Measurements from ENCODE around the gene NUP98.

The NUP98 gene

DNA sequence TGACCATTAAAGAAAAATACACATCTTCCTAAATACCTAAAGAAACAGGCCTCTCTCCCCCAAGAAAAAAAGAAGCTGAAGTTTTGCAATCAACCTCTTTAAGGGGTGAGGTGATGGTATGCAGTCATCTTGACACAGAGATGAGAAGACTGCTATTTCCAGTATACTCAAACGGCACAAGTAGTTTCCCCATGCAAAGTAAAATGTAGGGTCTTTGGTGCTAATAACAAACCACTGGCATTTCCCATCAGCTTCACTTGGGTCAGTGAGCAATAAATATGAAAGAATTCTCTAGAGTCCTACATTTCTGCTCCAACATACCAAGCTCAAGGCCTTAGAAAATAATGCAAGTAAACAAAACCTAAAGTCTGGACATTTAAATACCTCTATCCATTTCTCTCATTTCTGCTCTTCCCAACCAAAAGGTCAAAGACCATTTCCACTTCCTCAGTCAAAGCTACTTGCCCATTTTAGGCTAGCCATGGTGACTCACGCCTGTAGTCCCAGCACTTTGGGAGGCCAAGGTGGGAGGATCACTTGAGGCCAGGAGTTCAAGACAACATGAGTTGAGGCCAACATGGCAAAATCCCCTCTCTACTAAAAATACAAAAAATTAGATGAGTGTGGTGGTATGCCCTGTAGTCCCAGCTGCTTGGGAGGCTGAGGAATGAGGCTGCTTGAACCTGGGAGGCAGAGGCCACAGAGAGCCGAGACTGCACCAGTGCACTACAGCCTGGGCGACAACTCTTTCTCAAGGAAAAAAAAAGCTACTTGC is 86.7 kb downstream of the NUP98 start:
- Histone ChIP-seq H3K9ac (ENCODE audit: low read depth, low read length) (no peak overlapping the region), H3K9me3 (ENCODE audit: control insufficient read depth, insufficient read depth, low read length) (no peaks in the 10 kb centered on the region), H3K4me1 (ENCODE audit: insufficient read depth, low read length) (peaks cover 7% of the 10 kb centered on the region), H3K36me3 (ENCODE audit: insufficient read depth, low read length) (peaks cover 21% of the 10 kb centered on the region)

DNA sequence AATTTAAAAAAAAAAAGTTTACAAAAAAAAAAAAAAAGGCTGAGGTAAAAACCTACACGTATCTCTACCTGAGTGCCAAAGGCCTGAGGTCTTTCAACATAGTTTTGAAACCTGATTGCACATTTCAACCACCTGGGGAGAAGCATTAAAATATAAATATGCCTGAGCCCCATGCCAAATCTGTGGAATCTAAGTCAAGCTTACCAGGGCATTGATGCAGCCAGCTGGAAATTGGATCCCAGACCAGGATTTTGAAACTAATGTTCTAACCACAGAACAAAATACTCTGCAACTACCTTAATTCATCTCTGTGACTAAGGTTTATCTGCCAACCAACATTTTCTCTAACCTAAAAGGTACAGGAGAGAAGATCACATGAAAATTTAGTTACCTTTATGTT is 87.4 kb downstream of the NUP98 start:
- H3K4me1 ChIP-seq (ENCODE audit: insufficient read depth, low read length): peaks cover 7% of the 10 kb centered on the region

DNA sequence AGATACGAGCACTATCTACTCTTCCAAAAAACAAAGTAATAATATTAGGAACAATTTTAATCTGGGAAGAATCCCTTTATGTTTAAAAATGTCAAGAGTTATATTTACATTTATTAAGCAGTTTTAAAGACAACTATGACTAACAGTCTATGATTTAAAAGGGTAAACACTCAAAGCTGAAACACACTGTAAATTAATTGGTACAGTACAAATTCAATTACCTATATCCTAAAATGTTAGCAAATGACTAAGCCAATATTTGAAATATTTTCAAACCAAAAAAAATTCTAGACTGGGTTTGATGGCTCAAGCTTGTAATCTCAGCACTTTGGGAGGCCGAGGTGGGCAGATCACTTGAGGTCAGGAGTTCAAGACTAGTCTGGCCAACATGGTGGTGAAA is 90.2 kb downstream of the NUP98 start:
- Histone ChIP-seq H3K4me1 (ENCODE audit: insufficient read depth, low read length) (peaks cover 7% of the 10 kb centered on the region), H3K9ac (ENCODE audit: low read depth, low read length) (no peak overlapping the region), H3K36me3 (ENCODE audit: insufficient read depth, low read length) (peaks cover 7% of the 10 kb centered on the region), H3K9me3 (ENCODE audit: control insufficient read depth, insufficient read depth, low read length) (no peaks in the 10 kb centered on the region)

More for the DNA sequence above, 87.4 kb downstream of the NUP98 start:
- Histone ChIP-seq H3K9me3 (ENCODE audit: control insufficient read depth, insufficient read depth, low read length) (no peaks in the 10 kb centered on the region), H3K9ac (ENCODE audit: low read depth, low read length) (no peak overlapping the region), H3K36me3 (ENCODE audit: insufficient read depth, low read length) (peaks cover 17% of the 10 kb centered on the region)

DNA sequence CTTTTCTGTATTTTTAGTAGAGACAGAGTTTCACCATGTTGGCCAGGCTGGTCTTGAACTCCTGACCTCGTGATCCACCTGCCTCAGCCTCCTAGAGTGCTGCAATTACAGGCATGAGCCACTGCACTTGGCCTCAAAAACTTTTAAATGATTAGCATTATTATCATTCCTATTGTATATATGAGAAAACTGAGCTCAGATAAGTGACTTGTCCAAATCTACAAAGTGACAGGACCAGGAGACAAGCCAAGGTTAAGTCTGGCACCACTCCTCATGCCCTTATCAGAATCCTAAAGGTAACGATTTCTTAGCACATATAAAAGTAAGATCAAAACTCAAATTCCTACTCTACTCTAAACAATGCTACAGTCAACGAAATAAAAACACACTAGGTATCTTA is 94.0 kb downstream of the NUP98 start:
- Histone ChIP-seq H3K4me1 (ENCODE audit: insufficient read depth, low read length) (no peaks in the 10 kb centered on the region), H3K36me3 (ENCODE audit: insufficient read depth, low read length) (peaks cover 19% of the 10 kb centered on the region), H3K9me3 (ENCODE audit: control insufficient read depth, insufficient read depth, low read length) (no peaks in the 10 kb centered on the region), H3K9ac (ENCODE audit: low read depth, low read length) (no peak overlapping the region)

DNA sequence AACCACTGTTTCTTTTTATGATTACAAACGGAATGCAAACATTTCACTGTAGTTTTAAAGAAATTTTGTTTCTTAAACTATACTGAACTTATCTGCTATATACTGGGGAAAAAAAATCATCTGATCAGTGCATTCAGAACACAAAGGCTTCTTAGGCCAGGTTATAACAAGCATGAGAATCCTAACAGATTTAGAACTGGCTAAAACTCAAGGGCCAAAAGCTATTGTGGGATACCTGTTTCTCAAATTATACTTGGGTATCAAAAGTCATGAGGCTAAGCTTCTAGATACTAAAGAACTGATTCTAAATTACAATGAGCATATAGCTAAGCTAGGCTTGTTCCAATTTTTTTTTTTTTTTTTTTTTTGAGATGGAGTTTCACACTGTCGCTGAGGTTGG is 96.4 kb downstream of the NUP98 start:
- no peak overlapping the region for H3K9ac ChIP-seq (ENCODE audit: low read depth, low read length)
- H3K4me1 ChIP-seq (ENCODE audit: insufficient read depth, low read length): no peaks in the 10 kb centered on the region
- H3K9me3 ChIP-seq (ENCODE audit: control insufficient read depth, insufficient read depth, low read length): no peaks in the 10 kb centered on the region
- peaks cover 24% of the 10 kb centered on the region for H3K36me3 ChIP-seq (ENCODE audit: insufficient read depth, low read length)

DNA sequence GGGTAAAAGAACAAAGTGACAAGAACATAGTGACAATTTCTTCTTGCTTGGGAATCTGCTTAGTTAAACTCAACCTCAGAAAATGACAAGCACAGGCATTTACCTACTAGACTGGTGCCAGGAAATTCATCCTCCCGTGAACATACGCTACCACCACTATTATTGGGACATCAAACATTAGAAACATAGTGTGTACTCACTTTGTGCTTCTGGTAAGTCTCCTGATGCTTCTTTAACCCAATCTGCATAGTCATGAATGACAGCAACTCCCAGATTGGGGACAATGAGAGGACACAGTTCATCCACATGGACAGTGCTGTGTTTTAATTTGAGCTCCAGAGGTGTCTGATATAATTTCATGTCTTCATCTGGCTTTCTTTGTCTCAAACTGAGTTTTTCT is 96.9 kb downstream of the NUP98 start:
- Histone ChIP-seq H3K9ac (ENCODE audit: low read depth, low read length) (no peak overlapping the region), H3K9me3 (ENCODE audit: control insufficient read depth, insufficient read depth, low read length) (no peaks in the 10 kb centered on the region), H3K36me3 (ENCODE audit: insufficient read depth, low read length) (peaks cover 26% of the 10 kb centered on the region), H3K4me1 (ENCODE audit: insufficient read depth, low read length) (no peaks in the 10 kb centered on the region)

DNA sequence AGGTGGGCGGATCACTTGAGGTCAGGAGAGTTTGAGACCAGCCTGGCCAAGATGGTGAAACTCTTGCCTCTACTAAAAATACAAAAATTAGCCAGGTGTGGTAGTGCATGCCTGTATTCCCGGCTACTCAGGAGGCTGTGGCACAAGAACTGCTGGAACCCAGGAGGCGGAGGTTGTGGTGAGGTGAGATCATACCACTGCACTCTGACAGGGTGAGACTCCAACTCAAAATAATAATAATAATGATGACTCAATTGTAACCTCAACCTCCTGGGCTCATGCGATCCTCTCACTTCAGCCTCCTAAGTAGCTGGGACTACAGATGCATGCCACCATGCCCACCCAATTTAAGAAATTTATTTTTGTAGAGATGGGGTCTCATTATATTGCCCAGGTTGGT is 110.6 kb downstream of the NUP98 start:
- peaks cover 34% of the 10 kb centered on the region for H3K36me3 ChIP-seq (ENCODE audit: insufficient read depth, low read length)
- no peaks in the 10 kb centered on the region for H3K4me1 ChIP-seq (ENCODE audit: insufficient read depth, low read length)

DNA sequence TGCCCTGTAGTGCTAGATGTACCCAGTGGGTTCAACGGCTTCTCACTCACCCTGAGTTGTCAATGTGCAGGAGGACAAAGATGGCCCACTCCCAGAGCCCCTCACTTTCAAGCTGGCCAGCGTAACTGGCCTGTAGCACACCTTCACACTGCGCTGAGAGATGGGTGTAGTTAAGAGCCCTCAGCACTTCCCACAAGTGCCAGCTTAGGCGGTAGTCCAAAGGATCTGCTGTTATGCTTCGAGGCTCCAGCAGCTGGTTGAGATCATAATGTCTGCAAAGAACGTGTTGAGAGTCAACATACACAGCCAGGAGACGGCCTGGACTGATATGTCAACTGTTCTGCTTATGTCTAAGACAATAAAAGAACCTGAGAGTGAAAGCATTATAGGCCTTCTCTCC is 111.4 kb downstream of the NUP98 start:
- Histone ChIP-seq H3K9me3 (ENCODE audit: control insufficient read depth, insufficient read depth, low read length) (no peaks in the 10 kb centered on the region), H3K9ac (ENCODE audit: low read depth, low read length) (no peak overlapping the region), H3K4me1 (ENCODE audit: insufficient read depth, low read length) (no peaks in the 10 kb centered on the region), H3K36me3 (ENCODE audit: insufficient read depth, low read length) (peaks cover 39% of the 10 kb centered on the region)

More for the DNA sequence above, 110.6 kb downstream of the NUP98 start:
- H3K9me3 ChIP-seq (ENCODE audit: control insufficient read depth, insufficient read depth, low read length): no peaks in the 10 kb centered on the region
- H3K9ac ChIP-seq (ENCODE audit: low read depth, low read length): no peak overlapping the region

DNA sequence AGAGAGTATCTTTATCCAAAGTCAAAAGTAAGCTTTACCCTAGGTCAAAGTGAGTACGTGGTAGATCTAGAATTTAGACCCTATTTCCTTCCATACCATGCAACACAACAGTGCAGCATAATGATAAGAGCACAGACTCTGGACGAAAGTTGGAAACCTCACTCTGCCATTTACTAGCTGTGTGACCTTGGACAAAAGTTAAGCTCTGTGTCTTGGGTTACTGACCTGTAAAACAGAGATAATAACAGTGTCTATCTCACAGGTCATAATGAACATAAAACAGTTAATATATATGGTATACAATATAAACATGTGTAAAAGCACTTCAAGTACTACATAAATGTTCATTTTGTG is 112.6 kb downstream of the NUP98 start:
- Histone ChIP-seq H3K36me3 (ENCODE audit: insufficient read depth, low read length) (peaks cover 50% of the 10 kb centered on the region), H3K9ac (ENCODE audit: low read depth, low read length) (no peak overlapping the region), H3K9me3 (ENCODE audit: control insufficient read depth, insufficient read depth, low read length) (no peaks in the 10 kb centered on the region), H3K4me1 (ENCODE audit: insufficient read depth, low read length) (no peaks in the 10 kb centered on the region)

DNA sequence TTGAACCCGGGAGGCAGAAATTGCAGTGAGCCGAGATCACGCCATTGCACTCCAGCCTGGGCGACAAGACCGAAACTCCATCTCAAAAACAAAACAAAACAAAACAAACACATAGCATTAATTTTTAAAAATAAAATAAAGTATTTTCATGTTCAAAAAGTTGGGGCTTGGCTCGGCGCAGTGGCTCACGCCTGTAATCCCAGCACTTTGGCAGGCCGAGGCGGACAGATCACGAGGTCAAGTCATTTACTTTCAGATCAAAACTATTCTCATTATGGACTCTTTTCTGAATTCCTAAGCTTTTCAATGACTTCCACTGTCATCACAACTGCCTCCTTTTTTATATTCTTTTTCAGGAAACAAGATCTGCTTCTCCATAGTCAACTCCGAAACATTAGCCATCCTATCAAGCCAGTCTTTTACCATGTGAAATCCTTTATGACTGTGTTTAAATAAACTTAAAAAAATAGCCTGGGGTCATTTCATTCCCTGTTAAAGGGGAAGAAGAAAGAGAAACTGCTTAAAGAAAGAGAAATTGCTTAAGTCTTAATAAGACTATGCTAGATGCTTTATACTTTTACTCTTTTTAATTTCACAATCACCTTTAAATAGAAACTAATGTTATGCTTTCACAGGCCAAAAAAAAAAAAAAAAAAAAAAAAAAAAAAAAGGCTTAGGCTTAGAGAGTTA is 113.1 kb downstream of the NUP98 start:
- Histone ChIP-seq H3K9ac (ENCODE audit: low read depth, low read length) (no peak overlapping the region), H3K4me1 (ENCODE audit: insufficient read depth, low read length) (no peaks in the 10 kb centered on the region), H3K9me3 (ENCODE audit: control insufficient read depth, insufficient read depth, low read length) (no peaks in the 10 kb centered on the region), H3K36me3 (ENCODE audit: insufficient read depth, low read length) (peaks cover 55% of the 10 kb centered on the region)

DNA sequence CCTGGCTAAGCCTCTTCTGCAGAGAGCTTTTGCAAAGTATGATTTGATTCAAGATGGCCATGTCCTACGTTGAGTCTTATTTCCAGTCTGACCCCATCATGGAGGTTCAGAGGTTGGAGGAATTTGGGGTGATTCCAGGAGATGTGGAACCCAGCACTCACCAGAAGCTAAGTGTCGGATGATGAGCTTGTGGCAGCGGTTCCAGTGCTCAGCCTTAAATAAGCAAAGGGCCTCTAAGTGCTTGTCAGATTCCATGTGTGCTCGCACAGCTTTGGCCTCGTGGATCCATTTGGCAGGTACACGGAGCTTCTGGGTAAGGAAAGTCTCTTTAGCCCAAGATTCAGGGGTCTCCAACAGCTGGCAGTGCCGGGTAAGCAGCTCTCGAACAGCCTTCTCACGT is 114.3 kb downstream of the NUP98 start:
- Histone ChIP-seq H3K9ac (ENCODE audit: low read depth, low read length) (no peak overlapping the region), H3K9me3 (ENCODE audit: control insufficient read depth, insufficient read depth, low read length) (no peaks in the 10 kb centered on the region), H3K4me1 (ENCODE audit: insufficient read depth, low read length) (no peaks in the 10 kb centered on the region), H3K36me3 (ENCODE audit: insufficient read depth, low read length) (peaks cover 60% of the 10 kb centered on the region)

DNA sequence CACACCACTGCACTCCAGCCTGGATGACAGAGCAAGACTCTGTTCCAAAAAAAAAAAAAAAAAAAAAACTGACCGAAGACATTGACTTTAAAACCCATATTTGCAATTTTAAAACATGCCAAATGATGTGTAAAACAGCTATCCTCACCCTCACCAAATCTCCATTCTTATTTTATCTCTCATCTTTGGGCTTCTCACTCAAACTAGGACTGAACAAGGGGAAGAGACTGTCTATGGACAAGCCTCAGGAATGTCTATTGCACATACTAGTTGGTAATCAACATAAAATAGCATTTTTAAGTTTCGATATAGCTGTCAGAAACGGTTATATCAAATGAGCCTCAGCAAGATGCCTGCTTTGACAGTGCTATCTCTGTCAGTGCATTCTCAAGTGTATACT is 118.3 kb downstream of the NUP98 start:
- H3K36me3 ChIP-seq (ENCODE audit: insufficient read depth, low read length): peaks cover 68% of the 10 kb centered on the region

DNA sequence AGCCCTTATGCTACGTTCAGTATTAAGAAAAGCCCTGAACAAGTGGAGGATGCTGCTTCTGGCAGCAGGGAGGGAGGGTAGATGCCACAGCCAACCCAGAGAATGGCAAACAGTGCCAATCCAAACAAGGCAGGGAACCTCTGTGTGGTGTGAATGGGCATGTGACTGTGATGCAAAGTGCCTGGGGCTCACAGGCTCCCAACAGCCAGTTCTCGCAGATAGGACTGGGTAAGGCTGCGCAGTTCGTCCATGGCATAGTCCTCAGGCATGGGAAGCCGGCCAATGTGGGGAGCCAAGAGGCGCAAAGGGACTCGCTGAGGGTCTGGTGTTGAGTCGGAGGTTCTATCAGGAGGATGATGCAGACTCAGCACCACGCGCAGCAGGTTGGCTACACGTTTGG is 121.4 kb downstream of the NUP98 start:
- peaks cover 45% of the 10 kb centered on the region for H3K36me3 ChIP-seq (ENCODE audit: insufficient read depth, low read length)
- H3K9ac ChIP-seq (ENCODE audit: low read depth, low read length): no peak overlapping the region
- no peaks in the 10 kb centered on the region for H3K9me3 ChIP-seq (ENCODE audit: control insufficient read depth, insufficient read depth, low read length)

More for the DNA sequence above, 118.3 kb downstream of the NUP98 start:
- Histone ChIP-seq H3K9ac (ENCODE audit: low read depth, low read length) (no peak overlapping the region), H3K4me1 (ENCODE audit: insufficient read depth, low read length) (no peaks in the 10 kb centered on the region), H3K9me3 (ENCODE audit: control insufficient read depth, insufficient read depth, low read length) (no peaks in the 10 kb centered on the region)

DNA sequence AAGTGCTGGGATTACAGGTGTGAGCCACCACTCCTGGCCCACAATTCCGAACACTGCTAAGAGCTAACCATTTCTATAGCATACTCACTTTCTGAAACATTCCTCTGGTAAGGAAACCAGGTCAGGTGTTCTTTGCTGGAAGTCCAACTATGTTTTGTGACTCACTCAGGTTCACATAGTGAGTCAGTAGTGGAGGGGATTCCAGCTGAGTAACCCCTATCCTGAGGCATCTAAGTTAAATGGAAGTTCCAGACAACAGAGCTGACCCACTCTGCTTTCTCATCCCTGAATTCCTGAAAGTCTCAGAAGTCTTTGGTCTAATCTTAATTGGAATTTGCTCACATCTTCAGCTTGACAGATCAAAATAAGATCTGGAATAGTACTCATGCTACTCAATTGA is 123.2 kb downstream of the NUP98 start:
- peaks cover 27% of the 10 kb centered on the region for H3K36me3 ChIP-seq (ENCODE audit: insufficient read depth, low read length)
- H3K9ac ChIP-seq (ENCODE audit: low read depth, low read length): no peak overlapping the region
- no peaks in the 10 kb centered on the region for H3K9me3 ChIP-seq (ENCODE audit: control insufficient read depth, insufficient read depth, low read length)
- no peaks in the 10 kb centered on the region for H3K4me1 ChIP-seq (ENCODE audit: insufficient read depth, low read length)

More for the DNA sequence above, 121.4 kb downstream of the NUP98 start:
- H3K4me1 ChIP-seq (ENCODE audit: insufficient read depth, low read length): no peaks in the 10 kb centered on the region
